SW480 (cell line): ENCODE results near the gene REXO1.
A peak's percentile ranks its signal among the peaks of the same experiment; 100 is the strongest.
"Not testable (repeated sequence)": the region's sequence is repeated elsewhere in the genome, so short reads cannot be mapped to it uniquely, and the experiment has no call there.

Source experiments
- DNase-seq: peaks from one replicate; pipeline ENCODE4 v3.0.0-alpha.2; 2016; ENCODE audit warnings: low spot score

REXO1 gene

GRCh38 chr19:1876496-1877279, 28.4 kb upstream of the REXO1 start:
- not testable (repeated sequence) for DNase-seq

GRCh38 chr19:1875646-1876495, 27.6 kb upstream of the REXO1 start:
- peak; percentile 80 for DNase-seq

- DNase-seq = not testable (repeated sequence)
Observed at GRCh38 chr19:1875265-1875645, 27.0 kb upstream of the REXO1 start.

- no peak for DNase-seq
Observed at GRCh38 chr19:1874554-1875185, 26.4 kb upstream of the REXO1 start.

- DNase-seq = no peak
Observed at GRCh38 chr19:1873524-1874473, 25.5 kb upstream of the REXO1 start.

GRCh38 chr19:1872807-1873523, 24.7 kb upstream of the REXO1 start:
- DNase-seq = no peak

- no peak for DNase-seq
Observed at GRCh38 chr19:1871630-1872029, 23.3 kb upstream of the REXO1 start.

GRCh38 chr19:1871140-1871597, 22.9 kb upstream of the REXO1 start:
- no peak for DNase-seq

- DNase-seq = no peak
Observed at GRCh38 chr19:1868971-1869370, 20.7 kb upstream of the REXO1 start.

GRCh38 chr19:1867349-1867724, 19.1 kb upstream of the REXO1 start:
- DNase-seq = no peak

- DNase-seq = no peak
Observed at GRCh38 chr19:1866693-1867348, 18.5 kb upstream of the REXO1 start.

GRCh38 chr19:1865172-1866010, 17.1 kb upstream of the REXO1 start:
- no peak for DNase-seq

GRCh38 chr19:1864480-1865171, 16.3 kb upstream of the REXO1 start:
- DNase-seq = no peak

- DNase-seq = peak; percentile 79
Observed at GRCh38 chr19:1863638-1864479, 15.6 kb upstream of the REXO1 start.

GRCh38 chr19:1863328-1863637, 15.0 kb upstream of the REXO1 start, which contains the start of gene KLF16:
KLF16 (minus strand) TSS chr19:1863579; CDS start chr19:1863497, 82 bp downstream.
- no peak for DNase-seq

- no peak for DNase-seq
Observed at GRCh38 chr19:1862424-1863327, 14.4 kb upstream of the REXO1 start.

- no peak for DNase-seq
Observed at GRCh38 chr19:1862068-1862423, 13.8 kb upstream of the REXO1 start.
